ENCODE results near the gene CALML5. TPM values are rescaled to one million over a fixed set of nuclear protein-coding genes. Genes with fewer than 3 reads are reported as not detected.

The CALML5 gene
- total RNA-seq = not detected

- DNase-seq (ENCODE audit: low spot score) = no peak
Measured at GRCh38 chr10:5499493-5500140, at the start of gene CALML5. Gene CALML5, minus strand, starts transcription at chr10:5499570. Its CDS starts 132 bp downstream, at chr10:5499438.

- peak; percentile 33 for DNase-seq (ENCODE audit: low spot score)
Measured at GRCh38 chr10:5547931-5548660, 48.7 kb upstream of the CALML5 start.

GRCh38 chr10:5547681-5547930 is 48.2 kb upstream of the CALML5 start:
- DNase-seq (ENCODE audit: low spot score) = no peak

- DNase-seq (ENCODE audit: low spot score) = peak; percentile 83
Measured at GRCh38 chr10:5546891-5547680, 47.7 kb upstream of the CALML5 start.

GRCh38 chr10:5545778-5546710 is 46.7 kb upstream of the CALML5 start:
- DNase-seq (ENCODE audit: low spot score) = peak; percentile 58

GRCh38 chr10:5545426-5545777 is 46.0 kb upstream of the CALML5 start:
- no peak for DNase-seq (ENCODE audit: low spot score)

GRCh38 chr10:5545011-5545410 is 45.6 kb upstream of the CALML5 start:
- no peak for DNase-seq (ENCODE audit: low spot score)

- DNase-seq (ENCODE audit: low spot score) = peak; percentile 63
Measured at GRCh38 chr10:5544216-5544805, 44.9 kb upstream of the CALML5 start.

- DNase-seq (ENCODE audit: low spot score) = no peak
Measured at GRCh38 chr10:5543623-5544022, 44.3 kb upstream of the CALML5 start.

- no peak for DNase-seq (ENCODE audit: low spot score)
Measured at GRCh38 chr10:5542100-5542499, 42.7 kb upstream of the CALML5 start.

GRCh38 chr10:5540891-5541290 is 41.5 kb upstream of the CALML5 start:
- DNase-seq (ENCODE audit: low spot score) = no peak

- no peak for DNase-seq (ENCODE audit: low spot score)
Measured at GRCh38 chr10:5540080-5540479, 40.7 kb upstream of the CALML5 start.

- no peak for DNase-seq (ENCODE audit: low spot score)
Measured at GRCh38 chr10:5538892-5539651, 39.7 kb upstream of the CALML5 start.

- DNase-seq (ENCODE audit: low spot score) = no peak
Measured at GRCh38 chr10:5538446-5538845, 39.1 kb upstream of the CALML5 start.

GRCh38 chr10:5537684-5538083 is 38.3 kb upstream of the CALML5 start:
- no peak for DNase-seq (ENCODE audit: low spot score)

GRCh38 chr10:5536486-5537081 is 37.2 kb upstream of the CALML5 start:
- no peak for DNase-seq (ENCODE audit: low spot score)

GRCh38 chr10:5534880-5535856 is 35.8 kb upstream of the CALML5 start:
- no peak for DNase-seq (ENCODE audit: low spot score)

GRCh38 chr10:5534051-5534821 is 34.9 kb upstream of the CALML5 start:
- DNase-seq (ENCODE audit: low spot score) = no peak
